SU-DHL-6 (cell line): ENCODE results near the gene KCTD19.

Experiments used
- EZH2phosphoT487 ChIP-seq: fragments of 200-600 bp; sonication (generic), shearing (Covaris generic); conservative IDR thresholded peaks from 2 replicates; pipeline ENCODE4 v1.6.1; 2018; ENCODE audit warnings: mild to moderate bottlenecking, antibody characterized with exemption, low read length, moderate library complexity, mixed read lengths
- TF ChIP-seq, protein P1 (sequence below): fragments of 200-600 bp; sonication (generic); IDR thresholded peaks from one replicate; pipeline ENCODE4 v1.5.1; 2017; ENCODE audit warnings: antibody characterized with exemption, mild to moderate bottlenecking, low read length, moderate library complexity; ENCODE audit not compliant: insufficient read depth, poor library complexity, severe bottlenecking

DNA sequence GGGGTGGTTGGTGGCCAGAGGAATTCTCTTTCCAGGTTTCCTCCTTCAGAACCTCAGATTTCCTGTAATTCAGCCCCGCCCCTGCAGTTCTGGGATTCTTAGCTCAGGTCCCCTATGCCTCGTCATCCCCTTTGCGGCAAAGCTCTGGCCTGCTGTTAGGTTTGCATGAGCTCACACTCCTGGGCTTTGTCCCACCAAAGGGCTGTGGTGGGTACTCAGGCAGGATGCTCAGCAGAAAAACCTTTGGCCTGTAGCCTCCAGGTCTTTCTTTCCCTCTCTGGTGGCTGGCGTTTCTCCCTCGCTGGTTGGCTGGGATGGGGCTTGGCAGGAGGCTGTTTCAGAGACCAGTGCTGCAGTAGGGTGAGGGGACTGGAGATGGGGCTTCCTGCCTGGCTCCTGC lies 56.8 kb downstream of the KCTD19 start:
- no peak for TF ChIP-seq EZH2phosphoT487
- TF ChIP-seq, protein P1, sequence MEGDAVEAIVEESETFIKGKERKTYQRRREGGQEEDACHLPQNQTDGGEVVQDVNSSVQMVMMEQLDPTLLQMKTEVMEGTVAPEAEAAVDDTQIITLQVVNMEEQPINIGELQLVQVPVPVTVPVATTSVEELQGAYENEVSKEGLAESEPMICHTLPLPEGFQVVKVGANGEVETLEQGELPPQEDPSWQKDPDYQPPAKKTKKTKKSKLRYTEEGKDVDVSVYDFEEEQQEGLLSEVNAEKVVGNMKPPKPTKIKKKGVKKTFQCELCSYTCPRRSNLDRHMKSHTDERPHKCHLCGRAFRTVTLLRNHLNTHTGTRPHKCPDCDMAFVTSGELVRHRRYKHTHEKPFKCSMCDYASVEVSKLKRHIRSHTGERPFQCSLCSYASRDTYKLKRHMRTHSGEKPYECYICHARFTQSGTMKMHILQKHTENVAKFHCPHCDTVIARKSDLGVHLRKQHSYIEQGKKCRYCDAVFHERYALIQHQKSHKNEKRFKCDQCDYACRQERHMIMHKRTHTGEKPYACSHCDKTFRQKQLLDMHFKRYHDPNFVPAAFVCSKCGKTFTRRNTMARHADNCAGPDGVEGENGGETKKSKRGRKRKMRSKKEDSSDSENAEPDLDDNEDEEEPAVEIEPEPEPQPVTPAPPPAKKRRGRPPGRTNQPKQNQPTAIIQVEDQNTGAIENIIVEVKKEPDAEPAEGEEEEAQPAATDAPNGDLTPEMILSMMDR = no peak
